DOHH2 (cell line): ENCODE measurements around the gene ZNF813.
"Not testable (repeated sequence)": the region's sequence is repeated elsewhere in the genome, so short reads cannot be mapped to it uniquely, and the experiment has no call there.

Experiments
- H3F3A ChIP-seq: fragments of 200-600 bp; sonication (generic), shearing (Covaris generic); 2 replicates; pipeline ENCODE4 v1.6.0; 2016; ENCODE audit warnings: antibody characterized with exemption, mild to moderate bottlenecking; ENCODE audit not compliant: control insufficient read depth, insufficient read depth
- H3K27ac ChIP-seq: fragments of 200-600 bp; sonication (generic); 2 replicates; pipeline ENCODE4 v1.5.1; 2014; ENCODE audit warnings: low read depth, mild to moderate bottlenecking, low read length, moderate library complexity
- H3K27me3 ChIP-seq: fragments of 200-600 bp; sonication (generic); 2 replicates; pipeline ENCODE4 v1.6.1; 2014; ENCODE audit warnings: mild to moderate bottlenecking, low read length, mixed read lengths; ENCODE audit not compliant: control insufficient read depth
- H3K36me3 ChIP-seq: fragments of 200-600 bp; sonication (generic); 2 replicates; pipeline ENCODE4 v1.6.1; 2014; ENCODE audit warnings: mild to moderate bottlenecking, low read length, moderate library complexity, mixed read lengths; ENCODE audit not compliant: control insufficient read depth
- H3K4me1 ChIP-seq: fragments of 200-600 bp; sonication (generic); 2 replicates; pipeline ENCODE4 v1.6.1; 2014; ENCODE audit warnings: mild to moderate bottlenecking, low read length, mixed read lengths; ENCODE audit not compliant: control insufficient read depth
- H3K4me2 ChIP-seq: fragments of 200-600 bp; sonication (generic); 2 replicates; pipeline ENCODE4 v1.6.0; 2014; ENCODE audit warnings: mild to moderate bottlenecking, low read length, moderate library complexity
- H3K4me3 ChIP-seq: fragments of 200-600 bp; sonication (generic); 2 replicates; pipeline ENCODE4 v1.5.1; 2014; ENCODE audit warnings: mild to moderate bottlenecking, low read length, mixed read lengths
- H3K79me2 ChIP-seq: fragments of 200-600 bp; sonication (generic); 2 replicates; pipeline ENCODE4 v1.6.1; 2014; ENCODE audit warnings: mild to moderate bottlenecking, low read length, mixed read lengths; ENCODE audit not compliant: control insufficient read depth
- H3K9me2 ChIP-seq: fragments of 200-600 bp; sonication (generic); replicated peaks from 2 replicates; pipeline ENCODE4 v1.6.1; 2014; ENCODE audit warnings: mild to moderate bottlenecking, low read length, mixed read lengths; ENCODE audit not compliant: control insufficient read depth
- H3K9me3 ChIP-seq: fragments of 200-600 bp; sonication (generic); 2 replicates; pipeline ENCODE4 v1.6.1; 2014; ENCODE audit warnings: antibody characterized with exemption, low read length, mixed read lengths; ENCODE audit not compliant: control insufficient read depth, insufficient read depth
- H4K20me1 ChIP-seq: fragments of 200-600 bp; sonication (generic); 2 replicates; pipeline ENCODE4 v1.6.0; 2014; ENCODE audit warnings: low read depth, mild to moderate bottlenecking, antibody characterized with exemption, low read length, moderate library complexity; ENCODE audit not compliant: control insufficient read depth, insufficient read depth
- CTCF ChIP-seq: fragments of 200-600 bp; sonication (generic); IDR thresholded peaks from one replicate; pipeline ENCODE4 v1.5.1; 2014; ENCODE audit warnings: antibody characterized with exemption, mild to moderate bottlenecking, low read depth, low read length; ENCODE audit not compliant: poor library complexity, severe bottlenecking
- EZH2phosphoT487 ChIP-seq: fragments of 200-600 bp; sonication (generic); IDR thresholded peaks from 2 replicates; pipeline ENCODE4 v1.6.1; 2017; ENCODE audit warnings: borderline replicate concordance, mild to moderate bottlenecking, antibody characterized with exemption, low read length, moderate library complexity, mixed read lengths

The ZNF813 gene

GRCh38 chr19:53424968-53425597 is 42.5 kb upstream of the ZNF813 start:
- Histone ChIP-seq H3K9me2 (no peaks in the 10 kb centered on the region), H3K36me3 (no peaks in the 10 kb centered on the region), H3K27ac (no peak overlapping the region), H3K4me2 (no peak overlapping the region), H3K4me1 (no peaks in the 10 kb centered on the region), H3K27me3 (no peaks in the 10 kb centered on the region), H4K20me1 (no peaks in the 10 kb centered on the region), H3K79me2 (no peaks in the 10 kb centered on the region), H3K4me3 (no peak overlapping the region), H3K9me3 (no peaks in the 10 kb centered on the region), H3F3A (no peaks in the 10 kb centered on the region)
- TF ChIP-seq CTCF: peak; percentile 71
- no peak for TF ChIP-seq EZH2phosphoT487

DNA sequence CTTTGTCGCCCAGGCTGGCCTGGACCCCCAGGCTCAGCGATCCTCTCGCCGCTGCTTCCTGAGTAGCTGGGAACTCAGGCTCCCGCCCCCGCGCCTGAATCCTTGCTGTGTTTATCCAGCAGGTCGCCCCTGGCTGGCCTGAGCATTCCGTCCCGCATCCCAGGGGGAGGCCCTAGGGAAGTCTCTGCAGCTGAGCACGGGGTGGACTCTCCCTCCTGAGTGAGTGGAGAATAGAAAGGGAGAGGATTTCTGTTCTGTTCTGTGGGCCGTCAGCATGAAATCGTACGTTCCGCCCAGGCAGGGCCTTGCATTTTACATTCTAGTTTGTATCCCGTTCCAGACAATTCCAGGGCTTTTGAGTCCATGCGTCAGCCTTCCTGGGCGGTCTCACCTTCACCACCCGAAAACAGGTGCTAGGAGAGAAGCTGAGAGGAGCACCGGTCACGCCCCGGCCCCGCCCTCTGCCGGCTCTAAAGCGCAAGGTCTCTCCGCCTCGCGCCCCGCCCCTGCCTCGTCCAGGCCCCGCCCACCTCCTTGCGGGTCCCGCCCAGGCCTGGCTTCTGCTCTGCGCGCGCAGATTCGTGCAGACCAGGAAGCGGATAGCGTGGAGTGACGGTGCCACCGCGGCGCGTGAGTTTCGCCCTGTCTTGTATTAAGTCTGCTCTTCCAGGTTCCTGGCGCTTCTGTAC is 36.0 kb upstream of the ZNF813 start, which contains the start of gene ZNF761:
ZNF761 (plus strand) TSS at position 586 of the 689 bp plus-strand sequence. CDS start 15,285 bp downstream, outside the sequence.
- no peaks in the 10 kb centered on the region for H4K20me1 ChIP-seq
- TF ChIP-seq CTCF (no peak), EZH2phosphoT487 (no peak)
- no peak within 1 kb of the TSS; the same call in 1 of the 2 replicates for H3K27ac ChIP-seq
- peaks cover 34% of the 10 kb centered on the region for H3K79me2 ChIP-seq
- peak within 1 kb of the TSS; percentile 84 for H3K4me2 ChIP-seq
- peaks cover 33% of the 10 kb centered on the region for H3K36me3 ChIP-seq
- H3K27me3 ChIP-seq: no peaks in the 10 kb centered on the region
- H3K4me3 ChIP-seq: peak within 1 kb of the TSS; percentile 87
- H3K9me2 ChIP-seq: no peaks in the 10 kb centered on the region
- H3K9me3 ChIP-seq: peaks cover 15% of the 10 kb centered on the region; the same call in 1 of the 2 replicates
- peaks cover 11% of the 10 kb centered on the region for H3K4me1 ChIP-seq
- no peaks in the 10 kb centered on the region for H3F3A ChIP-seq

DNA sequence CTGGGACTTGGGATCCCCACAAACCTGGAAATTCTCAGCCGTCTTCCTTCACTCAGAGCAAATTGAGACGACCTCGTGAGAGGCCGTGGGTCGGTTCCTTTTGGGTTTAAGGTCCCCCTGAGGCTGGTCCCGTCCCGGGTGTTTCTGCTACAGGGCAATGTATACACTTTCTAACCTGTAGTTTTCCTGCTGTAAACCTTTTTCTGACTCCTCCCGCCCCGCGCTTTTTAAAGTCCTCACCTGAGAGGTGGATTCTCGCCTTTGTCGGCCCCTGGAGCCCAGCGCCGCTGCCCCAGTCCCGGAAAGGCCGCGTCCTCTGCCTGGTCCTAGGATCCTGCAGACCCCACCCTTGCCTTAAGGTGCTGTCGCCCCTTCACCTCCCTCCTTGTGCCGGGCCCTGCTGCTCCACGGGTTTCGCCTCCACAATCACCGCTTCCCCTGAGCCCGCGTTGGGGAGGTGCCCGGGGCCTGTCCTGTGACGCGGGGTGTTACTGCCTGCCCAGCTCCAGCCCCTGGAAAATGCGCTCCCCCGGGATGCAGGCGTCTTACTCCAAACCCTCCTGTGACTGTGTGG is 35.4 kb upstream of the ZNF813 start:
- no peak for TF ChIP-seq EZH2phosphoT487
- peaks cover 19% of the 10 kb centered on the region; the same call in 1 of the 2 replicates for H3K9me3 ChIP-seq
- no peaks in the 10 kb centered on the region for H3K9me2 ChIP-seq
- peaks cover 11% of the 10 kb centered on the region for H3K4me1 ChIP-seq
- H3K27me3 ChIP-seq: no peaks in the 10 kb centered on the region
- no peaks in the 10 kb centered on the region for H4K20me1 ChIP-seq
- peak overlapping the region; percentile 87 for H3K4me3 ChIP-seq
- H3K27ac ChIP-seq: no peak overlapping the region; the same call in 1 of the 2 replicates
- H3F3A ChIP-seq: no peaks in the 10 kb centered on the region
- peak overlapping the region; percentile 84 for H3K4me2 ChIP-seq
- peaks cover 38% of the 10 kb centered on the region for H3K36me3 ChIP-seq
- peaks cover 38% of the 10 kb centered on the region for H3K79me2 ChIP-seq

GRCh38 chr19:53443809-53444208 is 23.7 kb upstream of the ZNF813 start:
- H3K27ac ChIP-seq, H4K20me1 ChIP-seq, H3K4me3 ChIP-seq, H3K79me2 ChIP-seq, H3K4me2 ChIP-seq, H3K27me3 ChIP-seq, H3F3A ChIP-seq, H3K4me1 ChIP-seq, H3K9me2 ChIP-seq: not testable (repeated sequence)
- Histone ChIP-seq H3K36me3 (peaks cover 51% of the 10 kb centered on the region), H3K9me3 (peaks cover 20% of the 10 kb centered on the region; the same call in 1 of the 2 replicates)

GRCh38 chr19:53447196-53447595 is 20.3 kb upstream of the ZNF813 start:
- H3K4me3 ChIP-seq, H3K27ac ChIP-seq, H3K27me3 ChIP-seq, H3K79me2 ChIP-seq, H3K9me2 ChIP-seq, H3F3A ChIP-seq, H3K4me2 ChIP-seq, H3K4me1 ChIP-seq, H4K20me1 ChIP-seq: not testable (repeated sequence)
- H3K9me3 ChIP-seq: peaks cover 11% of the 10 kb centered on the region; the same call in 1 of the 2 replicates
- peaks cover 53% of the 10 kb centered on the region for H3K36me3 ChIP-seq
